NOMO-1 treated with DMSO at 0.1 percent for 48 hours (cell line): ENCODE results near the gene RPL4.
"Not testable (repeated sequence)": the region's sequence is repeated elsewhere in the genome, so short reads cannot be mapped to it uniquely, and the experiment has no call there.

Experiments used
- DNase-seq: peaks from one replicate; lab custom pipeline; 2025; ENCODE audit not compliant: unreplicated experiment; lab: John Stamatoyannopoulos, UW

Gene RPL4

GRCh38 chr15:66491846-66492245 lies 12.8 kb downstream of the RPL4 start:
- no peak for DNase-seq

- no peak for DNase-seq
These were observed 15.4 kb downstream of the RPL4 start for GRCh38 chr15:66489179-66489791.

- no peak for DNase-seq
These were observed 16.1 kb downstream of the RPL4 start for GRCh38 chr15:66488525-66488924.

GRCh38 chr15:66486887-66487286 lies 17.8 kb downstream of the RPL4 start:
- DNase-seq, result no peak

GRCh38 chr15:66484539-66485112 lies 20.0 kb downstream of the RPL4 start:
- no peak for DNase-seq

GRCh38 chr15:66483131-66483566 lies 21.5 kb downstream of the RPL4 start:
- DNase-seq, result peak; percentile 93

- DNase-seq, result no peak
These were observed 22.1 kb downstream of the RPL4 start for GRCh38 chr15:66482539-66482938.

GRCh38 chr15:66481107-66481856 lies 23.4 kb downstream of the RPL4 start:
- DNase-seq, result no peak

GRCh38 chr15:66480267-66480666 lies 24.4 kb downstream of the RPL4 start:
- no peak for DNase-seq

GRCh38 chr15:66477011-66477410 lies 27.6 kb downstream of the RPL4 start:
- DNase-seq, result no peak

- no peak for DNase-seq
These were observed 28.1 kb downstream of the RPL4 start for GRCh38 chr15:66476535-66476934.

GRCh38 chr15:66474963-66475362 lies 29.7 kb downstream of the RPL4 start:
- DNase-seq, result no peak

GRCh38 chr15:66474135-66474534 lies 30.5 kb downstream of the RPL4 start:
- no peak for DNase-seq

- no peak for DNase-seq
These were observed 32.3 kb downstream of the RPL4 start for GRCh38 chr15:66472176-66472999.

GRCh38 chr15:66470825-66471224 lies 33.8 kb downstream of the RPL4 start:
- DNase-seq, result not testable (repeated sequence)

- not testable (repeated sequence) for DNase-seq
These were observed 37.3 kb downstream of the RPL4 start for GRCh38 chr15:66467162-66468040.

- peak; percentile 20 for DNase-seq
These were observed 39.4 kb downstream of the RPL4 start for GRCh38 chr15:66465294-66465693.

GRCh38 chr15:66462627-66463026 lies 42.0 kb downstream of the RPL4 start:
- DNase-seq, result no peak

GRCh38 chr15:66461917-66462316 lies 42.7 kb downstream of the RPL4 start:
- DNase-seq, result no peak

- not testable (repeated sequence) for DNase-seq
These were observed 43.4 kb downstream of the RPL4 start for GRCh38 chr15:66461294-66461693.
